Breast epithelium (tissue), 3 donors: ENCODE measurements around the gene ANKRD23.
"Not testable (repeated sequence)": the region's sequence is repeated elsewhere in the genome, so short reads cannot be mapped to it uniquely, and the experiment has no call there.

Experiments used
- CTCF ChIP-seq, 3 donors: fragments of 450-650 bp; IDR thresholded peaks; one replicate each; pipeline ENCODE4 v1.5.1; 2016 to 2017; ENCODE audit warnings: antibody characterized with exemption in 3 of 3, mild to moderate bottlenecking in 3 of 3, moderate library complexity in 3 of 3
- POLR2AphosphoS5 ChIP-seq, 3 donors: sonication (generic); formaldehyde crosslinking; IDR thresholded peaks; one replicate each; pipeline ENCODE4 v1.6.1; 2017; ENCODE audit warnings: antibody characterized with exemption in 3 of 3

GRCh38 chr2:96863056-96863455 is 19.2 kb upstream of the ANKRD23 start:
- TF ChIP-seq CTCF, POLR2AphosphoS5 (IDR thresholded peaks at IDR 0.05): not testable (repeated sequence)
